K562 (cell line): ENCODE data around the gene BRSK1. TPM values are rescaled to one million over a fixed set of nuclear protein-coding genes. Genes with fewer than 3 reads are reported as not detected.

Experiments
- ARID4B ChIP-seq: sonication (generic); formaldehyde crosslinking; IDR thresholded peaks from 2 replicates; pipeline ENCODE4 v1.8.0; 2022; ENCODE audit warnings: mild to moderate bottlenecking, missing genetic modification reagents
- EP400 ChIP-seq: fragments of 450-650 bp; IDR thresholded peaks from 2 replicates; pipeline ENCODE4 v1.6.1; 2017; ENCODE audit warnings: antibody characterized with exemption, mild to moderate bottlenecking, moderate library complexity
- HINFP ChIP-seq: fragments of 450-650 bp; conservative IDR thresholded peaks from 2 replicates; pipeline ENCODE4 v1.6.1; 2016; ENCODE audit warnings: missing genetic modification characterization, low read depth, mild to moderate bottlenecking, control low read depth, missing compliant biosample characterization
- KAT7 ChIP-seq: sonication (generic); formaldehyde crosslinking; IDR thresholded peaks from 2 replicates; pipeline ENCODE4 v1.8.0; 2022; ENCODE audit warnings: missing genetic modification reagents, mild to moderate bottlenecking, borderline replicate concordance
- RAD21 ChIP-seq, 2 experiments: fragments of 250-450 bp in 1 of 2; fragments of 450-650 bp in 1 of 2; sonication (Bioruptor Pico) in 1 of 2; formaldehyde crosslinking in 1 of 2; IDR thresholded peaks in 1 of 2; conservative IDR thresholded peaks in 1 of 2; 2 replicates each; pipeline versions ENCODE4 v1.4.0 to v1.8.0; 2020 to 2022; ENCODE audit warnings: mild to moderate bottlenecking in 2 of 2, moderate library complexity in 1 of 2
- RBM39 ChIP-seq: fragments of 200-400 bp; formaldehyde crosslinking; optimal IDR thresholded peaks from 2 replicates; pipeline ENCODE3; 2018; ENCODE audit warnings: low read depth, low read length
- ZNF407 ChIP-seq: fragments of 450-650 bp; IDR thresholded peaks from 2 replicates; pipeline ENCODE4 v1.6.1; 2016; ENCODE audit warnings: low read depth
- ZNF512 ChIP-seq: IDR thresholded peaks from 2 replicates; pipeline ENCODE4 v1.6.1; 2016; ENCODE audit warnings: missing genetic modification characterization, missing compliant biosample characterization
- polyA plus RNA-seq, 8 experiments: library from polyadenylated mRNA; depleted of rRNA in 4 of 8; stranded (reverse) in 5 of 8; unstranded in 3 of 8; fragments of >200 nt; fragmentation: Nextera tagmentation in 2 of 8; fragmentation: Illumina TruSeq in 1 of 8; extraction: Ambion mirVana in 2 of 8; extraction: Trizol in 1 of 8; gene quantifications; 2 replicates each; pipeline versions ENCODE4 v1.2.1 to v1.2.3, GENCODE V29; 2011 to 2014; ENCODE audit warnings: inconsistent platforms in 1 of 8, missing spikeins in 1 of 8
- total RNA-seq, 7 experiments: library from RNA; depleted of rRNA in 6 of 7; stranded (reverse); fragments of >200 nt in 6 of 7; fragmentation: Illumina TruSeq in 2 of 7; extraction: Trizol in 2 of 7; gene quantifications; 2 replicates each; pipeline versions ENCODE4 v1.2.1 to v1.2.3, GENCODE V29; 2011 to 2021; ENCODE audit warnings: low replicate concordance in 1 of 7

Gene BRSK1
- total and polyA plus RNA-seq, 9 of the 15 experiments (the other 6 are each of a cell fraction or from before 2014, with no cell fraction given), result 1.7 to 9.3 (median 3.8) TPM; not detected in 2

- no peak for TF ChIP-seq ZNF407
- TF ChIP-seq KAT7 (CRISPR knock-in tag), result peak; percentile 40; the same call in 1 of the 2 replicates
- peak; percentile 98 for TF ChIP-seq RBM39
- TF ChIP-seq HINFP (tag), result no peak
- peak; percentile 53 to 57 for TF ChIP-seq RAD21 (CRISPR knock-in tag; conservative IDR thresholded peaks at IDR 0.05 in 1 of 2, IDR thresholded peaks at IDR 0.05 in 1 of 2)
- TF ChIP-seq ZNF512 (tag), result no peak
- peak; percentile 92 for TF ChIP-seq EP400
- peak; percentile 79 for TF ChIP-seq ARID4B (CRISPR knock-in tag)
These were observed 24.8 kb upstream of the BRSK1 start, which contains the start of gene PPP6R1 (continued) for GRCh38 chr19:55258828-55259539.
